ENCODE data around the gene TEX13B.
"Not testable (repeated sequence)": the region's sequence is repeated elsewhere in the genome, so short reads cannot be mapped to it uniquely, and the experiment has no call there.

The TEX13B gene, protein sequence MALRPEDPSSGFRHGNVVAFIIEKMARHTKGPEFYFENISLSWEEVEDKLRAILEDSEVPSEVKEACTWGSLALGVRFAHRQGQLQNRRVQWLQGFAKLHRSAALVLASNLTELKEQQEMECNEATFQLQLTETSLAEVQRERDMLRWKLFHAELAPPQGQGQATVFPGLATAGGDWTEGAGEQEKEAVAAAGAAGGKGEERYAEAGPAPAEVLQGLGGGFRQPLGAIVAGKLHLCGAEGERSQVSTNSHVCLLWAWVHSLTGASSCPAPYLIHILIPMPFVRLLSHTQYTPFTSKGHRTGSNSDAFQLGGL

DNA sequence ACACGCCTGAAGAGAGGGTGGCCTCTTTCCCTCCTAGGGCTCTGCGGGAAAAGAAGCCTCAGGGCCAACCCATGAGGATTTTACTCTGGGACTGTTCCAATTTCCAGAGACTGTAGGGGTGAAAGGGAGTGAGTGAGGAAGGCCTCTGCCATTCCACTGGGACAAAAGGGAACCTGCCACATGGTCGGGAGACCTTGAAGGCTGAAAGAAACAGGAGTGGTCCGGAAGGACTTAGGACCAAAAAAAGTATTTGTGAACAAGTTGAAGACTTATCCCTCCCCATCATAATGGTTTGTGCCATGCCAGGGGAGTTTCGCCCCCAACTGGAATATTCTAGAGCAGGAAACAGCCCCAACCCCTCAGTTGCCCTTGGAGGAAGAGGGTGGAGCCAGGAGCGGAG lies at the start of gene TEX13B:
TSS of gene TEX13B (minus strand) at position 15 of the 400 bp plus-strand sequence. CDS start 243 bp downstream, outside the sequence.
- no peak for DNase-seq (ENCODE audit: low spot score)

DNA sequence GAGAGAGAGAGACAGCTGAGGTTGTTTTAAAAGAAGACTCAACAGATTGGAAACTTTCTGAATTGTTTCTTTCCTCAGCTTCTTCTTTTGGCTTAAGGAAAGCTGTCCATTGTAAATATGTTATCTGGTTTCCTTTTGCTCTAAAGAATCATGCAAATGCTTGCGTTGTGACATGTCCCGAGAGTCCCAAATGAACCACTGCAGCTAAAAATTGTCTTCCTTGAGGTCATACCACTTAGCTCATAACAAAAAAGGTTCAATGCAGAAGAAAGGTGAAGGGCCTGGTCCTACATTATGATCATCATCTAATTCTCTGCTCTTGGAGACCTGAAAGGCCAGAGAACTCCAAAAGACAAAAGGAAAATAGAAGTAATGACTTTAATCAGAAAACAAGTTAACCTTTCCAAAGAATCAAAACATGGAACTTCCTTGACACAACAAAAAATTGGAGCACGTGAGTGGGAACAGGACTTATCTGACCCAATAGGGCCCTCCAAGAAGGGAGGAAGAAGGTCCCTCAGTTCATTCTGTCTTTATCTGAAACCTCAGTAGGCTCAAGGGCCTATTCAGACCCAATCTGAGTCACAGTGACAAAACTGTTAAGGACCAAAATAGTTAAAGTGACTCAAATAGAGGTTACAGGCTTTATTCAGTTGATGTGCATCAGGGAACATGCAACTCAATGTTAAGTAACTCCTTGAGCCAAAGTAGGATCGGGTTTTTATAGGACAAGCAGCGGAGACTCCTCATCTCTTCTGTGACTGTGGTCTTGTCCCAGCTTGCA lies 48.0 kb upstream of the TEX13B start:
- DNase-seq (ENCODE audit: low spot score): no peak

DNA sequence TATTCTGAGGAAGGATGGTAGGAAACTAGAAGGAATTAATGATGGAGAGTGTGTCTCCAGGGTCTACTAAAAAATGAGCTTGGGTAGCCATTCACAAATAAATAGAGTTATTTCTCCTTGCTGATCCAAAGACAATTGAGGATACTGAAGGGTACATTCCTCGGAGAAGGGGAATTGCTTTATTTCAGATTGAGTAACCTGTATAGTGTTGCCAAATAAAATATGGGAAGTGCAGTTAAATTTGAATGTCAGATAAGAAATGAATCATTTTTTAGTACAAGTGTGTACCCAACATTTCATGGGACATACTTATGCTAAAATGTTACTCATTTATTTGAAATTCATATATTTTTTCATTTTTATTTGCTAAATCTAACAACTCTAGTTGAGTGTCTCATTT lies 46.7 kb upstream of the TEX13B start:
- DNase-seq (ENCODE audit: low spot score): no peak

DNA sequence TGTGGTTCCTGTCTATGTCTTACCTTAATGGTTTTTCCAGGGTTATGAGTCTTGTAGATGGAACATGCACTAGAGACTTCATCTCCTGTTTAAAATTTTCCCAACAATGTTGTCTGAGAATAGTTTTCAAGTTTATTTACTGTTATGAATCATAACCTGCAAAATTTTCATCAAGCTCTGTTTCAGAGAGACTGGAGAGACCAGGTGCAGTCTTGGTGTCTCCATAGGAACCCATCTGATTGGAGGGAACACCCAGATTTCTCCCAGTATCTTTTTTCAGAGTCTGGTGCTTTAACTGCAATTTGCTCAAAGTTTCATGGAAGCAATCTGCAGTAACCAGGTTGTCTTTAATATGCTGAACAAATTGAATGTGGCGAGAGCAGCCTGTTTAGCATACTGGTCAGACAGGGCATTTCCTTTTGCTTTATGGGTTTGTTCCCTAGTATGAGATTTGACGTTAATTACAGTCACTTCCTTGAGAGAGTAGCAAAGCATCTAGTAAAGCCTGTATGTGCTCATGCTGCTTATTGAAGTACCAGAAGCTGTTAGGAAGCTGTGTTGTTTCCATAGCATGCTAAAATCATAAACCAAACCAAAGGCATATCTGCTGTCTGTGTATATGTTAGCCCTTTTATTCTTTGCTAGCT lies 43.9 kb upstream of the TEX13B start:
- DNase-seq (ENCODE audit: low spot score): no peak

DNA sequence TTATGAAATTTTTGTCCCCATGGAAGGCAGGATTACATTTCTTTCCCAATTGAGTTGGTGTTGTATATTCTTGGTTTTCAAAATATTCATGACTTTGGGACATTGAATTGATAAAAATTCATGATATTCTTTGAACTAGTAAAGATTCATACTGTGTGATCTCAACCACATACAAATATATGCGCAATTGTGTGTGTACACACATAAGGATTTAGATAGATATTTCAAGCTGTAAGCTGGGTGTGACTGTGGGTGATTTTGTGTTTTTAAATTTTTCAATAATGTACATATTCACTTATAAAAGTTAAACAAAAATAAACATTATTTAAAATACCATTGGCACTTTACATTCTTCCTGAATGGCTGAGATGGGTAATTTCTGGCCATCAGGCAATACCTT lies 43.2 kb upstream of the TEX13B start:
- DNase-seq (ENCODE audit: low spot score): no peak

DNA sequence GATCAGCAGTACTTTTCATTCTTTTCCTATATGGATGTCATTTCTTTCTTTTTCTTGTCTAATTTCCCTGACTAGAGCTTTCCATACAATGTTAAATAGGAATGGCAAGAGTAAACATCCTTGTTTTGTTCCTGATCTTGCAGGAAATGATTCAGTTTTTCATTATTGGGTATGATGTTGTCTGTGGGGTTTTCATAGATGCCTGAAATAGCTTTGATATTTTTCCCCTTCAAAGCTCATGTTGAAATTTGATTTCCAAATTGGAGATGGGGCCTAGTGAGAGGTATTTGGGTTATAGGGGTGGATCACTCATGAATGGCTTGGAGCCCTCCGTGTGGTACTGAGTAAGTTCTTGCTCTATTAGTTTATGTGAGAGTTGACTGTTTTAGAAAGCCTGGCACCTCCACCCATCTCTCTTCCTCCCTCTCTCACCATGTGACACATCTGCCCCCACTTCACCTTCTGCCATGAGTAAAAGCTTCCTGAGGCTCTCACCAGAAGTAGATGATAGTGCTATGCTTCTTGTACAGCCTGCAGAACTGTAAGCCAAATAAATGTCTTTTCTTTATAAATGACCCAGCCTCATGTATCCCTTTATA lies 40.4 kb upstream of the TEX13B start:
- no peak for DNase-seq (ENCODE audit: low spot score)

DNA sequence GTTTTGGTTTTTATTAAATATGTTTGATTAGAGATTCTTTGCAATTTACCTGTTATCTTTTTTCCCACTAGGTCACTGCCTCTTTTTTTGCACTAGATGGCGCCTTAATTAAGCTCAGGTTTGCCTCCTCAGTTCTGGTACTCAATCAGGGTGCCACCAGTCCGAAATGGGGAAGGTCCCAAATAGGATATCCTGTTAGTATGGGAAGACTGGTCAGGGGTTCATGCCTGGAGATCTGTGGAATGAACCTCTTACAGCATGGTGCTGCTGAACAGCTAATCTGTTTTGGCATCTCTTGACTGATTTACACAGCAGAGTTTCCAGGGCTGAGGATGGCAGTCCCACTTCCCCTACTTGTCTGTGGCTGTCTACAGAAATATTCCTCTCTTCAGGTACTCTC lies 38.5 kb upstream of the TEX13B start:
- DNase-seq (ENCODE audit: low spot score): no peak

DNA sequence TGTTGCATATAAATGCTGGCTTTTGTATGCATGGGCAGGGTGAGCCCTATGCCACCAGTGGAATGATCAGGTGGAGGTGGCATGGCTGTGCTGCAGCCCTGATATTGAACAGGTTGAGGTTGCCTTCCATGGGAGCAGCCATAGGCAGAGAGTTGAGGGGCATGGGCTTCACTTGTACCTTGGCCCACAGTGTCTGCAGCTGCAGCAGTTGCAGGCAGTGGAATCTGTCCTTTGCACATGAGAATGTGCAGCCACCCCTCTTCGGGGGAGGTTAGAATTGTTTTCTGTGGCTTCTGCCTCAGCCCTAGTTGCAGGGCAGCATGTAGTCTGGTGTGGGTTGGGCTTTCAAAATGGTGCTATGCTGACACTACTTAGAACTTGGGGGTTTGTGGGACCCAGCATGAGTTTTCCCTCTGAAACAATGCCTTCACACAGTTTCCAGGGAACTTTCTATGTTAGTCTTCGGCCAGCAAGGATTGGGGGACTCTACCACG lies 37.3 kb upstream of the TEX13B start:
- no peak for DNase-seq (ENCODE audit: low spot score)

DNA sequence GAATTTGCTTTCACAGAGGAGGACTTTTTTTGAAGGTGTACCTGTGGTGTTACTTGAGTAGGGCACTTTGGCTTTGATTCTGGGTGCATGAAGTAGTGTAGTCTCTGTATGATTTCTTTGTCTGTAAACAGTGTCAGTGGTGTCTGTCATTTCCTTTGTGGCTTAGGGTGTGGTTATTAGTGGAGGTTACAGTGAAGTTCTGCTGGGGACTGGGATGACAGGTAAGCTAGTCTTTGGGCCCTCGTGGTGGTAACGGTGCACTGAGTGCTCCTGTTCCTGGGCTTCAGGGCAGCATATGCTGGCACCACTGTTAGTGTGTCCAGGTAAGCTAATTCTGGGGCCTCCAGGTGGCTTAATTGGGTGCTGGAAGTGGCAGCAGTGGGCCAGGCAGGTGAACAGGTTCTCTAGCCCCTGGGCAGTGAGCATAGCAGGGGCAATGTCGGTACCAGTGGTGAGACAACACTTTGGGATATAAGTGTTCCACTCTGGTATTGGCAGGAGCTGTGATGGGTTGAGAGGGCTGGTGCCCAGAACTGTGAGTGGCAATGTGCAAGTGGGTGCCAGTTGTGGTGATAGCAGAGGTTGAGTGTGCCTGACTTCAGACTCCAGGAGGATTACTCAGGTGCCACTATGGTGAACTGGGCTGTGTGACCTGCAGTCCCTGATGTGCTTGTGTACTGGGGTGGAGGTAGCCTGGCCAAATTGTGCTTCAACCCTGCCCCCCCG lies 36.6 kb upstream of the TEX13B start:
- peak; percentile 21 for DNase-seq (ENCODE audit: low spot score)

DNA sequence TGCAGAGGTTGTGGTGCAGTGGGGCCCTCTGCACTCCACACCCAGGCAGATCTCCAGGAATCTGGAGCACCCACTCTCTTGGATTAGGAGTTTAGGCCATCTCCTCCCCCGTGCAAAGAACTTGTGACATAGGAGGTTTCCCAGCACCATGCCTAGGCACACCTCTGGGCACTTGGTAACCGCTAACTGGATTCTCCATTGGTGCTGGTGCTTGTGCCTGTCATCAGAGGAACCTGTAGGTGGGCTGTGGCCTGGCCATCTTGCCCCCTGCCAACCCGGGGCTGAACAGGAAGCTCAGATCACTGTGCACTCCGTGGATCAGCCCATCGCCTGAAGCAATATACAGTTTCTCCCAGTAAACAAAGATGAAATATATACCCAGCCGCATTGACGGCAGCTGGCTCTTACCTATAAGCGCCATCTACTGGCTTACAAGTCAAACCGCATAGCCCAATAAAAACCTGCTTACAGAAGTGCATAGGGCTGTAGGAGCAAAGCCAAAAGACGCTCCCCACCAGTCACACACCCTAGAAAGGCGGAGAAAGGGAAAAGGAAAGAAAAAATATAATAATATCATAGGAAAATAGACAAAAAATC lies 19.1 kb upstream of the TEX13B start:
- peak; percentile 42 for DNase-seq (ENCODE audit: low spot score)

DNA sequence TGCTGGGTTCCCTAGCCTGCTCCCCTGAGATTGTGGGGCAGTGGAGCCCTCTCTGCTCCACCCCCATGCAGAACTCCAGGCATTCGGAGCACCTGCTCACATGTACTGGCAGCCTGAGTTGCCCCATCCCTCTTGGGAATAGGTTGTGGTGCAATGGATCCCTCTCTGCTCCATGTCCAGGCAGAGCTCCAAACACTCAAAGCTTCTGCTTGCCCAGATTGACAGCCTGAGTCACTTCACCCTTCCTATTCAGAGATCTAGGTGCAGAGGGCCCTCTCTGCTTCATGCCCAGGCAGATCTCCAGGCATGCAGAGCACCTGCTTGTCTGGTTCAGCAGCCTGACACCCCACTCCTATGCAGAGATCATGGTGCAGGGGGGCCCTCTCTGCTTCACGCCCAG lies 18.6 kb upstream of the TEX13B start:
- DNase-seq (ENCODE audit: low spot score): no peak

DNA sequence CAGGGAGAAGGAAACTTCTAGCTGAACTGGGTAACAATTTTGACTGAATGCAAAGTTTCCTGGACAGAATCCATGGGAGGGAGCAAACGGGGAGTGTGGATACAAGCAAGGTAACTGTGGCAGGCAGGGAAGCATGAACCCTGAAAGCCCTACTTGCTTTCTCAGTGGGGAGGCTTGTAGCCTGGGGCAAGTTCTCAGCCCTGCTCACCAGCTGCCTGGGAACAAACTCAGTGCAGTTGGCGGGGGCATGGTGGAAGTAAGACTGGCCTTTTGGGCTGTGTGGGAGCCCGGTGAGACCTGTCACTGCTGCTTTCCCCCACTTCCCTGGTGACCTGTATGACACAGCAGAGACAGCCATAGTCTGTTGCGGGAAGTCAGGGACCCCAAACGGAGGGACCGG lies 14.0 kb upstream of the TEX13B start:
- DNase-seq (ENCODE audit: low spot score): no peak

DNA sequence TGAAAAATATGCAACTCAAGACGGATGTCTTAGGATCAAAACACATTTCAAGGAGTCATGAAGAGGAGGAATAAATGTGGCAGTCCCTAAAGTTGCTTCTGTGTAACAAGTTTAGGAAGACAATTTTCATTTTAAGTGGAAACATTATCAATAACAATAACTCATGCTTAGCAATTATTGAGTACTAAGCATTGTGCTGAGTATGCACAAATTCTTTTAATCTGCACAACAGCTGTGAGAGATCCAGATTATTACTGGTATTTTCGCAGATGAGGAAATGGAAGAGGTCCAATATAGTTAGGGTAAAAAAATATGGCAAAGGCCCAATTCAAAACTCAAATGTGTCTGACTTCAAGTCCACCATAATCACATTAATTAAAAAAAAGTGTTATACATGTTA lies 2.9 kb upstream of the TEX13B start:
- no peak for DNase-seq (ENCODE audit: low spot score)

DNA sequence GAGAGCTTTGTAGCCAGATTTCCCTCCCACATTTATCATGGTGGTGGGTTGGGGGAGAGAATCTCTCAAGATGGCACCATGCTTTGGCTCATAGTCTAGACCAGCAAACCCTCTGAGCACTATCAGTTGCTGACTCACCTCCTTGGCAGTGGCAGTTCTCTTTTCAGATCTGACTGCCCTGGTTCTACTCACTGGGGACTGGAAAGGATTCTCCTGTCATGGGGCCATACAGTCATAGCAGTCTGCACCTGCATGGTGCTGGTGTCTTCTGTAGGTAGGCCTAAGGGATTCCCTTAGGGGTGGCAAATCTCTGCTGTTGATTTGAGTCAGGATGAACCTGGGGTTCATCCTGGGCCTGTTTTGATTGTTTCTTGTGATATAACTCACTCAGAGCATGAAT lies 2.6 kb downstream of the TEX13B start:
- DNase-seq (ENCODE audit: low spot score): no peak

DNA sequence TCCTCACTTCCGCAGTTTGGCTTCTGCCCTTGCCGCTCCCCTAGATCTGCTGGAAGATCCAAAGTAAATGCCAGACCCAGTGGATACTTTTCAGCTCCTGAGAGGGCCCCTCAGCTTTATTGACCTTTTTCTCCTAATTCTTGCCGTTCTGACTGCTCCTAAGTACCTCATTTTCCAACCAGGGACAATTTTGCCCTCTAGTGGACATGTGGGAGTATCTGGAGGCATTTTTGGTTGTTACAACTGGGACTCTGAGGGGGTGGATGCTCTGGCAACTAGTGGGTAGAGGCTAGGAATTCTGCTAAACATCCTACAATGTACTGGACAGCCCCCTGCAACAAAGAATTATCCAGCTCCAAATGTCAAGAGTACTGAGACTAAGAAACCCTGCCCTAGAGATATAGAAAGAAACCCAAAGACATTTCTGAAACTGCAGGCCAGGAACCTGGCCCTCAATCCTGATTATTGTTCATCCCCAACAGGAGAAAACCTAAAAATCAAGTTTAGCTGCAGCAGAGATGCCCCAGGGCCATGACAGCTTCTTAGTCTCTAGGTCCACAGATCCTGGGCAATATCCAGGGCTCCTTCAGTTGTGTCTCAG lies 3.4 kb downstream of the TEX13B start:
- DNase-seq (ENCODE audit: low spot score): peak; percentile 14

DNA sequence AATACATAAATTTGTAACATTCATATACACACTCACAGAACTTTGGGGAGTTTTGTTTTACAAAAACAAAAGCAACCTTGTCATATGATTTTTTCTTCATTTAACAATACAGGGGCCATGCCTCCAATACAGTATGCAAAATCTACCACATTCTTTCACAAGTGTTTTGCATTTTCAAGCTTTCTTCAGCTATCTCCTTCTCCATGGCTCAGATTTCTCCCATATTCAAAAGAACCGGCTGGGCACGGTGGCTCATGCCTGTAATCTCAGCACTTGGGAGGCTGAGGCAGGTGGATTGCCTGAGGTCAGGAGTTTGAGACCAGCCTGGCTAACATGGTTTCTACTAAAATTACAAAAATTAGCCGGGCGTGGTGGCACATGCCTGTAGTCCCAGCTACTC lies 4.1 kb downstream of the TEX13B start:
- no peak for DNase-seq (ENCODE audit: low spot score)

DNA sequence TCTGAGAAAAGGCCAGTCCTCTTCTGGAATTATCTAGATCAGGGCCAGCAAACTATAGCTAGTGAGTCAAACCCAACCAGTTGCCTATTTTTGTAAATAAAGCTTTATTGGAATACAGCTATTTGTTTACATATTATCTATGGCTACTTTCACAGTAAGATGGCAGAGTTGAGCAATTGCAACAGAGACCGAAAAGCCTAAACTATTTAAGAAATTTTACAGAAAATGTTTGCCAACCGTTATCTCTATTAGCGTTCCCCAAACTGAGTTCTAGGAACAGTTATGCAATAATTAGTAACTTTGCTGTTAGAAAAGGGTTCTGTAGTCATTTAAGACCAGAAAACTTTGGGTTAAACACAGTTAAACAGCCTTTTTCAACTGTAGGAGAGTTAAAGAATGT lies 10.5 kb downstream of the TEX13B start:
- DNase-seq (ENCODE audit: low spot score): no peak

DNA sequence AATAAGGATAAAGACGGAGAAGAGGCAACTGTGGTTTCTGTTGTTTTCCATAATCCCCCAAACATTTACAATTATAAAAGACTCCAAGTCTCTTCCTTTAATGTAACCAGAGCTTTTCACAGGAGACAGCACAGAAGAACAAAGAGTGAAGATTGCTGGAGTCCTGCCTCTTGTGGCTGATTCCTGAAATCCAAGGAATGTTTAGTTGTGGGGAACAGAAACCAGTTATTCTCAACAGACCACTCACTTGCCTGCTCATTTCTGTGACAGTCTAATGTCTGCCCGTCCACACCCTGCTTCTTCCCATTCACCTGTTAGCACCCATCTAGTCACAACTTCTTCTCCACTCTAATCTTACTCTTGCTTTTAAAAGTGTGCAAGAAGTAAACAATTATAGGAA lies 12.1 kb downstream of the TEX13B start:
- DNase-seq (ENCODE audit: low spot score): no peak

DNA sequence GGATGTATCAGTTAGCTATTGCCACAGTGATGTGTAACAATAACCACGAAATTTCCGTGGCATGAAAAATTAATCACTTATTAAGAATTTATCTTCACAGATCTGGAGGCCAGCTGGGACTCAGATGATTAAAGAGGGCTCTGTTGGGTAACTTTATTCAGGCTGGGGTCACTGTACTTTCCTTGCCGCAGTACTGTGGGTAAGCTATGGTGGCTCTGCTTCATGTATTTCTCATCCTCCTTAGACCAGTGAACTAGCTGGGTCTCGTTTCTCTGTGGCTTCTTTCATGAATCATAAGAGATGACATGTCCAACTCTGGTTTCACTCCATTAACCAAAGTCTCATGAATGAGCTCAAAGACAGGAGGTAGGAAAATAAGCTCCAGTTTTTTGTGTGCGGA lies 13.5 kb downstream of the TEX13B start:
- DNase-seq (ENCODE audit: low spot score): no peak

DNA sequence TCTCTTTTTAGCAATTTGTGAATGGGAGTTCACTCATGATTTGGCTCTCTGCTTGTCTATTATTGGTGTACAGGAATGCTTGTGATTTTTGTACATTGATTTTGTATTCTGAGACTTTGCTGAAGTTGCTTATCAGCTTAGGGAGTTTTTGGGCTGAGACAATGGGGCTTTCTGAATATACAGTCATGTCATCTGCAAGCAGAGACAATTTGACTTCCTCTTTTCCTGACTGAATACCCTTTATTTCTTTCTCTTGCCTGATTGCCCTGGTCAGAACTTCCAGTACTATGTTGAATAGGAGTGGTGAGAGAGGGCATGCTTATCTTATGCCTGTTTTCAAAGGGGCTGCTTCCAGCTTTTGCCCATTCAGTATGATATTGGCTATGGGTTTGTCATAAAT lies 26.8 kb downstream of the TEX13B start:
- not testable (repeated sequence) for DNase-seq (ENCODE audit: low spot score)

DNA sequence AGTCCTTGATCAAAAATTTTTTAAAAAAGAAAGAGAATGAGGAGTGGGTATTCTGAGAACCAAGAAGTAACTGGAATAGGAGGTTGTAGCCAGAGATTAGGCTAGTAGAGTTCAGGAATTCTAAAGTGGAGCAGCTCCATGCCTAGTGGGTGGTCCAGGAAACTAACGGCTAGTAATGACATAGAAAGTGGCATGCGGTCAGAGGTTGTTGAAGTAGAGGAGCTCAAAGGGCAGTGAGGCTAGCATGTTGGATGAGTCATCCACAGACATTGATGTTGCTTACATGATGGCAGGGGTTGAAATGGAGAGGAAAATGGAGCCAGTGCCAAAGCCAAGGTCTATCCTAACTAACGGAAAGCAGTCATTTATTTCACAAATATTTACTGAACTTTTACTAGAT lies 42.1 kb downstream of the TEX13B start:
- no peak for DNase-seq (ENCODE audit: low spot score)

Data from activated CD4-positive, alpha-beta T cell treated with anti-CD3 and anti-CD28 coated beads, Interleukin-2, Interleukin-4, amounts not matched to agents 100 ng/mL and 50 ng/mL, durations not matched to agents 16 hours and 8 hours (primary cell).